SJCRH30 (cell line): ENCODE results near the gene SLC35G6. TPM values are rescaled to one million over a fixed set of nuclear protein-coding genes. Genes with fewer than 3 reads are reported as not detected.
"Not testable (repeated sequence)": the region's sequence is repeated elsewhere in the genome, so short reads cannot be mapped to it uniquely, and the experiment has no call there.

ENCODE experiments used
- DNase-seq, 2 experiments: peaks; one replicate each; pipeline ENCODE4 v3.0.0-alpha.2; 2015 to 2020
- H3K27ac ChIP-seq: fragments of 250-450 bp; sonication (Bioruptor Pico); 2 replicates; pipeline ENCODE4 v1.5.1; 2020; ENCODE audit warnings: mild to moderate bottlenecking, moderate library complexity
- H3K27me3 ChIP-seq: fragments of 250-450 bp; sonication (Bioruptor Pico); 2 replicates; pipeline ENCODE4 v1.5.1; 2020; ENCODE audit warnings: mild to moderate bottlenecking, moderate library complexity
- H3K36me3 ChIP-seq: fragments of 250-450 bp; sonication (Bioruptor Pico); 2 replicates; pipeline ENCODE4 v1.5.1; 2020; ENCODE audit warnings: mild to moderate bottlenecking, moderate library complexity
- H3K4me1 ChIP-seq: fragments of 250-450 bp; sonication (Bioruptor Pico); 2 replicates; pipeline ENCODE4 v1.5.1; 2020; ENCODE audit warnings: mild to moderate bottlenecking, moderate library complexity
- H3K4me3 ChIP-seq: fragments of 250-450 bp; sonication (Bioruptor Pico); 2 replicates; pipeline ENCODE4 v1.5.1; 2020; ENCODE audit warnings: mild to moderate bottlenecking, moderate library complexity
- H3K9me3 ChIP-seq: fragments of 250-450 bp; sonication (Bioruptor Pico); replicated peaks from 2 replicates; pipeline ENCODE4 v1.5.1; 2020; ENCODE audit warnings: mild to moderate bottlenecking, moderate library complexity
- total RNA-seq: library from RNA; depleted of rRNA; stranded (reverse); fragments of >200 nt; shearing (Covaris generic); gene quantifications from 2 replicates; pipeline ENCODE4 v1.2.3, GENCODE V29; 2014

The SLC35G6 gene
- total RNA-seq, 1 experiment from 2014 or later = not detected

GRCh38 chr17:7467498-7467897, 13.7 kb upstream of the SLC35G6 start:
- Histone ChIP-seq H3K36me3 (no peaks in the 10 kb centered on the region), H3K27ac (no peak overlapping the region), H3K27me3 (no peaks in the 10 kb centered on the region), H3K4me1 (no peaks in the 10 kb centered on the region), H3K9me3 (no peaks in the 10 kb centered on the region), H3K4me3 (no peak overlapping the region)
- no peak for DNase-seq

DNA sequence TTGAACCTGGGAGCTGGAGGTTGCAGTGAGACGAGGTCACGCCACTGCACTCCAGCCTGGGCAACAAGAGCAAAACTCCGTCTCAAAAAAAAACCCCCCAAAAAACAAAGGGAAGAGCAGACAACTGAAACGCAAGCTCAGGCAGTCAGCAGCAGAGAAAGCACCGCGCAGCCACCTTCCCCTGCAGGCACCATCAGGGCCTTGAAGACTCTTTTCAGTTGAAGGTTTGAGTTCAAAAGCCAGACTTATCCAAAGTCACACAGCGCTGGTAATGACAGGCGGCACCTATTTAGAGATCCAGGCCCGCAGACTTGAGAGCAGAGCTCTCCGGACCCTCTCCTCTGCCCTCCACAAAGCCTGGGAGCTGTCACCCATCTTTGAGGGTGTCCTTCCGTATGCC, 13.0 kb upstream of the SLC35G6 start:
- H3K27me3 ChIP-seq = no peaks in the 10 kb centered on the region

GRCh38 chr17:7468804-7469389, 12.3 kb upstream of the SLC35G6 start:
- no peak overlapping the region for H3K27ac ChIP-seq
- H3K9me3 ChIP-seq = no peaks in the 10 kb centered on the region
- no peaks in the 10 kb centered on the region for H3K4me1 ChIP-seq
- H3K4me3 ChIP-seq = no peak overlapping the region
- no peaks in the 10 kb centered on the region for H3K27me3 ChIP-seq
- no peak for DNase-seq
- H3K36me3 ChIP-seq = no peaks in the 10 kb centered on the region

More for the DNA sequence above, 13.0 kb upstream of the SLC35G6 start:
- Histone ChIP-seq H3K27ac (no peak overlapping the region), H3K4me3 (no peak overlapping the region), H3K36me3 (no peaks in the 10 kb centered on the region), H3K9me3 (no peaks in the 10 kb centered on the region), H3K4me1 (no peaks in the 10 kb centered on the region)
- no peak for DNase-seq

DNA sequence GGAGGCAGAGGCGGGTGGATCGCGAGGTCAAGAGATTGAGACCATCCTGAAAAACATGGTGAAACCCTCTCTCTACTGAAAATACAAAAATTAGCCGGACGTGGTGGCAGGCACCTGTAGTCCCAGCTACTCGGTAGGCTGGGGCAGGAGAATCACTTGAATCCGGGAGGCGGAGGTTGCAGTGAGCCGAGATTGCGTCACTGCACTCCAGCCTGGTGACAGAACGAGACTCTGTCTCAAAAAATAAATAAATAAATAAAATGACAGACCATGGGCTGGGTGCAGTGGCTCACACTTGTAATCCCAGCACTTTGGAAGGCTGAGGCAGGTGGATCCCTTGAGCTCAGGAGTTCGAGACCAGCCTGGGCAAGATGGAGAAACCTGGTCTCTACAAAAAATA, 11.4 kb upstream of the SLC35G6 start:
- H3K4me3 ChIP-seq, H3K27me3 ChIP-seq, DNase-seq, H3K4me1 ChIP-seq, H3K9me3 ChIP-seq, H3K36me3 ChIP-seq, H3K27ac ChIP-seq: not testable (repeated sequence)

DNA sequence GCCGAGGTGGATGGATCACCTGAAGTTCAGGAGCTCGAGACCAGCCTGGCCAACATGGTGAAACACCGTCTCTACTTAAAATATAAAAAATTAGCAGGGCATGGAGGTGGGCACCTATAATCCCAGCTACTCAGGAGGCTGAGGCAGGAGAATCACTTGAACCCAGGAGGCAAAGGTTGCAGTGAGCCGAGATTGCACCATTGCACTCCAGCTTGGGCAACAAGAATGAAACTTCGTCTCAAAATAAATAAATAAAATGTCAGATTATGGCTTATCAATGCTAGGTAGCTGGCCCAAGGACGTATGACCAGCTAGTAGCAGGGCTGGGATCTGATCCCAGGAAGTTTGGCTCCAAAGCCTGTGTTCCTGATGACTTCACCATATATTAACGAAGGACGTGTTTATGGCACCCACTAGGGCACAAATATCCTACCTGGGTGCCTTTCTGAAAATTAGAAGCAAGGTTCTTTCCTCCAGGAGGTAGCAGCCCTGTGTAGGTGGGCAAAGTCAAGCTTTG, 10.7 kb upstream of the SLC35G6 start:
- H3K36me3 ChIP-seq, H3K4me1 ChIP-seq, H3K27ac ChIP-seq, DNase-seq, H3K9me3 ChIP-seq, H3K27me3 ChIP-seq, H3K4me3 ChIP-seq: not testable (repeated sequence)

- H3K9me3 ChIP-seq = no peaks in the 10 kb centered on the region
- H3K4me1 ChIP-seq = no peaks in the 10 kb centered on the region
- H3K4me3 ChIP-seq = no peak overlapping the region
- no peaks in the 10 kb centered on the region for H3K36me3 ChIP-seq
- H3K27ac ChIP-seq = no peak overlapping the region
- no peak for DNase-seq
- H3K27me3 ChIP-seq = no peaks in the 10 kb centered on the region
Observed at GRCh38 chr17:7471729-7472128, 9.5 kb upstream of the SLC35G6 start.

DNA sequence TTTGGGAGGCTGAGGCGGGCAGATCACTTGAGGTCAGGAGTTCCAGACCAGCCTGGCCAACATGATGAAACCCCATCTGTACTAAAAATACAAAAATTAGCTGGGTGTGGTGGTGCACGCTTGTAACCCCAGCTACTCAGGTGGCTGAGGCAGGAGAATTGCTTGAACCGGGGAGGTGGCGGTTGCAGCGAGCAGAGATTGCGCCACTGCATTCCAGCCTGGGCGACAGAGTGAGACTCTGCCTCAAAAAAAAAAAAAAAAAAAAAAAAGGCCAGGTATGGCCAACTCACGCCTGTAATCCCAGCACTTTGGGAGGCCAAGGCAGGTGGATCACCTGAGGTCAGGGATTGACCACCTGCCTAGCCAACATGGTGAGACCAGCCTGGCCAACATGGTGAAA, 6.5 kb upstream of the SLC35G6 start:
- H3K4me3 ChIP-seq, H3K27ac ChIP-seq, H3K9me3 ChIP-seq, H3K4me1 ChIP-seq, H3K27me3 ChIP-seq, DNase-seq, H3K36me3 ChIP-seq: not testable (repeated sequence)

GRCh38 chr17:7475764-7476422, 5.4 kb upstream of the SLC35G6 start:
- DNase-seq = no peak
- H3K4me1 ChIP-seq = no peaks in the 10 kb centered on the region; the same call in 1 of the 2 replicates
- no peaks in the 10 kb centered on the region for H3K9me3 ChIP-seq
- no peak overlapping the region for H3K4me3 ChIP-seq
- H3K27ac ChIP-seq = no peak overlapping the region
- H3K36me3 ChIP-seq = no peaks in the 10 kb centered on the region
- no peaks in the 10 kb centered on the region for H3K27me3 ChIP-seq

DNA sequence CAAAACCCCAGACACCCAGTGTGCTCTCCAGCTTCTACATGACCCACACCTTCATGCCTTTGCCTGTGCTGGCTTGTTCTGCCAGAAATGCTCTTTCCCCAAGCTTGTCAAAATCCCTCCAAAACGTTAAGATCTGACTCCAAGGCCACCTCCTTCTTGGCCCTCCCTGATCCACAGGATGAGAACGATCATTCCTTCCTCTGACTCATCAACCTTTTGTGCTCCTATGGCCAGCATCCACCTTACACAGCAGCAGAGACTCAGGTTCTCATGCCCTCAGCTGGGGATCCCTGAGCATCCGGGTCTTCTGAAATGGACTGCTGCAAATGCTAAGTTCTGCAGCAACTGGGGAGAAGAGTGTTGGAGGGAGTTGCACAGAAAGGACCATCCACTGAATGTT, 4.8 kb upstream of the SLC35G6 start:
- Histone ChIP-seq H3K27me3 (no peaks in the 10 kb centered on the region), H3K27ac (no peak overlapping the region), H3K36me3 (no peaks in the 10 kb centered on the region), H3K4me1 (no peaks in the 10 kb centered on the region; the same call in 1 of the 2 replicates), H3K9me3 (no peaks in the 10 kb centered on the region), H3K4me3 (no peak overlapping the region)
- DNase-seq = no peak

GRCh38 chr17:7476951-7477350, 4.3 kb upstream of the SLC35G6 start:
- no peaks in the 10 kb centered on the region for H3K27me3 ChIP-seq
- H3K27ac ChIP-seq = no peak overlapping the region
- no peak overlapping the region for H3K4me3 ChIP-seq
- H3K4me1 ChIP-seq = no peaks in the 10 kb centered on the region; the same call in 1 of the 2 replicates
- H3K36me3 ChIP-seq = no peaks in the 10 kb centered on the region
- DNase-seq = no peak
- H3K9me3 ChIP-seq = no peaks in the 10 kb centered on the region

- Histone ChIP-seq H3K9me3 (no peaks in the 10 kb centered on the region), H3K4me3 (no peak overlapping the region), H3K36me3 (no peaks in the 10 kb centered on the region), H3K4me1 (no peaks in the 10 kb centered on the region; the same call in 1 of the 2 replicates), H3K27ac (no peak overlapping the region), H3K27me3 (no peaks in the 10 kb centered on the region)
- peak in 1 of 2 experiments; percentile 12 for DNase-seq
Observed at GRCh38 chr17:7477392-7478275, 3.6 kb upstream of the SLC35G6 start.

- Histone ChIP-seq H3K27me3 (no peaks in the 10 kb centered on the region), H3K27ac (peak overlapping the region; percentile 29; the same call in 1 of the 2 replicates), H3K36me3 (no peaks in the 10 kb centered on the region), H3K4me3 (peak overlapping the region; percentile 84), H3K9me3 (no peaks in the 10 kb centered on the region), H3K4me1 (no peaks in the 10 kb centered on the region; the same call in 1 of the 2 replicates)
- DNase-seq = peak in 1 of 2 experiments; percentile 34
Observed at GRCh38 chr17:7478276-7479212, 2.7 kb upstream of the SLC35G6 start.

DNA sequence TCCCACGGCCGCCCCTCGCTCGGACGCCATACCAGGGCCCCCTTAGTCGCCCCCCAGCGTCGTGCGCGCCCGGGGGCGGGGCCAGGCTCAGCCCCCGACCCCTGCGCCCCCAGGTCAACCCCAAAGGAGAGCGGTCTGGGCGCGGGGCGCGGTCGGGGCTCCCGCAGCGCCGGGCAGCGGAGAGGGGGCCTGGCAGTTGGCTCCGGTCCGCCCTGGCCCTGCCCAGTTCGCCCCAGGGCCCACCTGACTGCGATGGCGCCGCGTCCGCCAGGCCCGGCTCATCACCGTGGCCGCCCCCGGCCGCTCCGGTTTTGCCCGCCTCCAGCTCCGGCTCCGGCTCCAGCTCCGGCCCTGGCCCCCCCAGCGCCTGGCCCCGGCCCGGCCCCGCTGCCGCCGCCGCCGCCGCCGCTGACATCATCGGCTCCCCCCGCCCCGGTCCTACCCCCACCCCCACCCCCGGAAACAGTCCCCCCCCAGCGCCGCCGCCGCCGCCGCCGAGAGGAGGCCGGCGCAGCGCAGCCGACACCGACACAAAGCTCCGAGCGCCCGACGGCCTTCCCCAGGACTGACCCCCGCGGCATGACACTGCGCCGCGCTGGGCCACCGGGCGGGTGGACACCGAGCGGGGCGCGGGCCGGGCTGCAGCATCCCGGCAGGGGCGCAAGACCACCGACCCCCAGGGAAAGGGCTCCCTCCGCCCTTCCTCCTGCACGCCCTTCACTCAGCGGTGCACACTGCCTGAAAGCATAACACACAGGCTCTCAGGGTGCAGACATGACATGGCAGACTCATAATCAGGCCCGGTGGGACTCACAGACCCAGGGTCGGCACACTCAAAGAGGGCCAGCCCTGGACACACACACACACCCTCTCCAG, 1.8 kb upstream of the SLC35G6 start, which contains the start of gene ZBTB4:
Gene ZBTB4 (minus strand): TSS at position 419 of the 876 bp plus-strand sequence. CDS start 12,830 bp downstream, outside the sequence.
- Histone ChIP-seq H3K4me1 (no peaks in the 10 kb centered on the region; the same call in 1 of the 2 replicates), H3K27me3 (no peaks in the 10 kb centered on the region), H3K4me3 (peak within 1 kb of the TSS; percentile 84), H3K9me3 (no peaks in the 10 kb centered on the region), H3K27ac (peak within 1 kb of the TSS; percentile 29; the same call in 1 of the 2 replicates), H3K36me3 (no peaks in the 10 kb centered on the region)
- DNase-seq = peak; percentile 23 to 39
